Renal pelvis (tissue), 4 donors: Measurements from ENCODE around the gene CEMIP. TPM values are rescaled to one million over a fixed set of nuclear protein-coding genes. Genes with fewer than 3 reads are reported as not detected.
"Not testable (repeated sequence)": the region's sequence is repeated elsewhere in the genome, so short reads cannot be mapped to it uniquely, and the experiment has no call there.

Experiments used
- DNase-seq: peaks from one replicate; pipeline ENCODE4 v3.0.0-alpha.2; 2013
- polyA plus RNA-seq, 3 donors: library from polyadenylated mRNA; unstranded; fragments of 120-200 nt; gene quantifications; one replicate each; pipeline ENCODE4 v1.2.1, GENCODE V29; 2013; ENCODE audit not compliant: insufficient read length in 3 of 3

The CEMIP gene
- polyA plus RNA-seq, 3 donors: 3.2 to 7.0 (median 6.1) TPM

DNA sequence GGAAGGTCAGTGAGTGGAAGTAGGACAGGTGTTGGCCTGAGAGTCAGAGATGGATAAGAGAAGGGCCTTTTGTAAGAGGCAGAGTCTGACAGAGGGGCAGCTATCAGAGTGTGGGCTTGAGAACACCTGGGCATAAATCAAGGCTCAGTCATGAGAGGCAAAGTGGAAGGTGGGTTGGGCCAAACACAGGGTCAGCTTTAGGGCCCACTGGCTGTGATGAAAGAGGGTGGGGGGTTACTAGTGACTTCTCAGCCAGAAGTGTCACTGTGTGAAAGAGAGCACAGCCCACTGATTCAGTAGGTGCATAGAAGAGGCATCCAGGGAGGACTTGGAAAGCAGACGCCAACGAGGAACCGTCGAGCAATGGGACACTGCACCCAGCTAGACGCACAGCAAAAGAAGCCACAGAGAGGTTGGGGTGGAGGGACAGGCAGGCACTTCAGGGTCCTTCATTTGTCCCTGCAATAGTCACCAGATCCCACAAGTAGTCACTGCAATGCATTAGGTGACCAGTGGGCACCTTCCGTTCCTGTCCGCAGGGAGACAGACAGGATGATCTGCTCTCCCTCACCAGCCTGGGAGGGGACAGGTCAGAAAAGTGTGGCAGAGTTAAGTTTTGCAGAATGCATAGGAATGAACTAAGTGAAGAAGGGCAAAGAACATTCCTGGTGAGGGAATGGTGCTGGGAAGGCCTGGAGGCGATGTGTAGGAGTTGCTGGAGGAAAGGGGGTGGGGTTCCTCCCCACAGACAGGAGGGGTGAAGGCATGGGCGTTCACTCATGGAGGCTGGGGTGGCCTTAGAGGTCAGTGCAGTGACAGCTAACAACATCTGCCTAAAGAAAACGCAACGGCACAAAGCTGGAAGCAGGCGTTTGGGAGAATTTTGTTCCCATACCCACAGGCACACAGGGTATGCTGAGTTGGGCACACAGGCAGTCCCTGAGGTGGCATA is 174.1 kb downstream of the CEMIP start:
- no peak for DNase-seq

DNA sequence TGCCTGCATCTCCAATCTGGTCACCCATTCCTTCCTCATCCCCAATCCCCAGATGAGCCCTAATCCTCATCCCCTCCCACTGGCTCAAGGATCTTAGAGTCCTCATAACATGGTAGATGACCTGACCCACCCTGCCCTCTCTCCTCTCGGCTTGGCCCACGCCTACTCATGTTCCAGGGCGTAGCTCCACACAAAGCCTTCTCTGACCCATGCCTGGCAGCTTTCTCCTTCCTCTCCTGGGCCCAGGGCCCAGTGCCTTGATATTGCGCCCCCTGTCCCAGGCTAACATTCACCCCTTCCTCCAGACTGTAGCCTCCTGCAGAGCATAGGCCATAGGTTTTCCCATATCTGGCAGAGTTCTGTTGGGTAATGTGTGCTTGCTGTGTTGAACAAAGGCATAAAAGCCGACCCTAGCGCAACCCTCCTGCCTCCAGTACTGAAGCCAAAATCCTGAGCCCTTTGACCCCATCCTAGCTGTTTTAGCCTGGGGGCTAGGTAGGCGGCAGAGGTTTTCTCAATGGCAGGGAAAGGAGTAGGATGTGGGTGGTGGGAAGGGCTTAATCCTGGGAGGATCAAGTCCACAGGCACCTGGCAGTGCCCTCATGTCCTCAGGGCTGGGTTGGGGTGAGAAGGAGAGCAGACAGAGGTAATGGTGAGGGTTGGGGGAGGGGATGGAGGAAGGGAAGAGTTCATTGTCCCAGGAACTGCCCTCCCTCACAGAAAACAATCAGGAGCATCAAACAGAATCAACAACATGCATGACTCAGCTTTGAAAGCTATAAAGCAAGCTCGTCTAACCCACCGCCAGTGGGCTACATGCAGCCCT is 175.0 kb downstream of the CEMIP start:
- DNase-seq: no peak

DNA sequence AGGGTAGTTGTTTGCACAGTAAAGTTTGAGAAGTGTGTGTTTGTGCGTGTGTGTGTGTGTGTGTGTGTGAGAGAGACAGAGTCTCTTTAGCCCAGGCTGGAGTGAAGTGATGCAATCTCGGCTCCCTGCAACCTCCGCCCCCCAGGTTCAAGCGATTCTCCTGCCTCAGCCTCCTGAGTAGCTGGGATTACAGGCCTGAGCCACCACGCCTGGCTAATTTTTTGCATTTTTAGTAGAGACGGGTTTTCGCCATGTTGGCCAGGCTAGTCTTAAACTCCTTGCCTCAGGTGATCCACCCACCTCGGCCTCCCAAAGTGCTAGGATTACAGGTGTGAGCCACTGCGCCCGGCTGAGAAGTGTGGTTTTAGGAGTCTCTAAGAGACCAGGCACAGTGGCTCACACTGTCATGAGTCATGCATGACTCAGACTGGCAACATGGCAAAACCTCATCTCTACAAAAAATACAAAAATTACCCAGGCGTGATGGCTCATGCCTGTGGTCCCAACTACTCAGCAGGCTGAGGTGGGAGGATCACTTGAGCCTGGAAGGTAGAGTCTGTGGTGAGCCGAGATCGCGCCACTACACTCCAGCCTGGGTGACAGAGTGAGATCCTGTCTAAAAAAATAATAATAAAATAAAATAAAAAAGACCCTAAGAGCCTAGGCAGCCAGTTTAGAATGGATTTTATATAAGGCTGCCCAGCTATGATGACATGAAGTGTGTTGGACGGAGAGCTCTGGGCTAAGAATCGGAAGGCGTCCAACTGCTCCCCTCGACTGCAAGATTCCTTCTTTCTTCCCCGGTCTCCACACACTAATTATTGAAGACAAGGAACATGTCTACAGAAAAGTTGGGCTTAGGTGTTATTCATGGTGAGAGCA is 176.6 kb downstream of the CEMIP start:
- DNase-seq: not testable (repeated sequence)

DNA sequence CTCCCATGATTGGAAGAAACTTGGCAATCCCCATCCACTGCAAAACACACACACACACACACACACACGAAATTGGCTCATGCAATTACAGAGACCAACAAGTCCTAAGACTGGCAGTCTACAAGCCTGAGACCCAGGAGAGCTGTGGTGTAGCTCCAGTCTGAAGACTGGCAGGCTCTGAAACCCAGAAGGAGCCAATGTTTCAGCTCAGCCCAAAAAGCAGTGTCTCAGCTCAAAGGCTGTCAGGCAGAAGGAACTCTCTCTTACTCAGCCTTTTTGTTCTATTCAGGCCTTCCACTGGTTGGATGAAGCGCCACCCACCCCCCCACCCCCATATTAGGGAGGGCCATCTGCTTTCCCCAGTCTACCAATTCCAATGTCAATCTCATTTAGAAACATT is 178.4 kb downstream of the CEMIP start:
- DNase-seq: no peak

DNA sequence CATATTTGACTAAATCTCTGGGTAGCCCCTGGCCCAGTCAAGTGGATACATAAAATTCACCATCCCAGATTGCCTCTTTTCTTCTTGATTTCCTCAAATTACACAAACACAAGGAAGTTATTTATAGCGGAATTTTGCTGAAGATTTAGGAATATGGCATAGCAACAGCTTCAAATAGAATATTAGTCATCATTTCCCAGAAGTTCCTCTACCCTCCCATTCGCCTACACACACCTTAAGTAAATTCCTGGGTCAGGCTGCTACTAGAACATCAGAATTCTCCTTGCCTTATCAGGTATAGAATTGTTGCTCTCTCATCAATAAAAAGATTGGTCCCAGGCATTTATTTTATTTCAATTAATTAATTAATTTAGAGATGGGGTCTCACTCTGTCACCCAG is 178.8 kb downstream of the CEMIP start:
- DNase-seq: no peak

DNA sequence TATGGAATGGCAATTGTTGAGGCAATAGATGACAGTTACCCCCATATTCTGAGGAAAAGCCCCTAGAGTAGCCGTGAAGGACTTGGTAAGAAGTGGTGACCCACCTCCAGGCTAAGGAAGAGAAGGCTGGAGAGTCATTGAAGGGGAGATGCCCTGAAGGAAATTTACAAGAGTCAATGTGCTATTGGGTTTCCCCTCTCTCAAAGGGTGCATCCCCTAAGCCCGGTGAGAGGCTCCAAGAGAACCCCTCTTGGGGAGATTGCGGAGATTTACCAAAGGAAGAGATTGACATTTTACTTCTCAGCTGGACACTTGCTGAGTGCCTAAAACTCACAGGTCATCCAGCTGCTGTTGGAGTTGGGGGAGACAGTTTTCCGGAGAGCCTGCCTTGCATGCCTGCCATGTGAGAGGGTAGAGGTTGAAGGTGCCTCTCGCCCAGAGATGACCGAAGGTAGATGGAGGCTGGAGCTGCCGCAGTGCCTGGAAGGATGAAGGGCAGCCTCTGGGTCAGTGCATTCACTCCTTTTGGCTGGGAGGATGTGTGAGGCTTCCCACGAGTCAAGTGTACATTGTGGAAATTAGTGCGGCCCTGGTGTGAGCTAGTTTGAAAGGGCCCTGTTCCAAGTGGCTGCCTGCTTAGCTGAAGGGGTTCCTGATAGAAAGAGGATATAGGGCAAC is 179.8 kb downstream of the CEMIP start:
- no peak for DNase-seq

DNA sequence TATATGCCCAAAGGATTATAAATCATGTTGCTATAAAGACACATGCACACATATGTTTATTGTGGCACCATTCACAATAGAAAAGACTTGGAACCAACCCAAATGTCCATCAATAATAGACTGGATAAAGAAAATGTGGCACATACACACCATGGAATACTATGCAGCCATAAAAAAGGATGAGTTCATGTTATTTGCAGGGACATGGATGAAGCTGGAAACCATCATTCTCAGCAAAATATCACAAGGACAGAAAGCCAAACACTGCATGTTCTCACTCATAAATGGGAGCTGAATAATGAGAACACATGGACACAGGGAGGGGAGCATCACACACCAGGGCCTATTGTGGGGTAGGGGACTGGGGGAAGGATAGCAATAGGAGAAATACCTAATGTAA is 186.3 kb downstream of the CEMIP start:
- DNase-seq: not testable (repeated sequence)

DNA sequence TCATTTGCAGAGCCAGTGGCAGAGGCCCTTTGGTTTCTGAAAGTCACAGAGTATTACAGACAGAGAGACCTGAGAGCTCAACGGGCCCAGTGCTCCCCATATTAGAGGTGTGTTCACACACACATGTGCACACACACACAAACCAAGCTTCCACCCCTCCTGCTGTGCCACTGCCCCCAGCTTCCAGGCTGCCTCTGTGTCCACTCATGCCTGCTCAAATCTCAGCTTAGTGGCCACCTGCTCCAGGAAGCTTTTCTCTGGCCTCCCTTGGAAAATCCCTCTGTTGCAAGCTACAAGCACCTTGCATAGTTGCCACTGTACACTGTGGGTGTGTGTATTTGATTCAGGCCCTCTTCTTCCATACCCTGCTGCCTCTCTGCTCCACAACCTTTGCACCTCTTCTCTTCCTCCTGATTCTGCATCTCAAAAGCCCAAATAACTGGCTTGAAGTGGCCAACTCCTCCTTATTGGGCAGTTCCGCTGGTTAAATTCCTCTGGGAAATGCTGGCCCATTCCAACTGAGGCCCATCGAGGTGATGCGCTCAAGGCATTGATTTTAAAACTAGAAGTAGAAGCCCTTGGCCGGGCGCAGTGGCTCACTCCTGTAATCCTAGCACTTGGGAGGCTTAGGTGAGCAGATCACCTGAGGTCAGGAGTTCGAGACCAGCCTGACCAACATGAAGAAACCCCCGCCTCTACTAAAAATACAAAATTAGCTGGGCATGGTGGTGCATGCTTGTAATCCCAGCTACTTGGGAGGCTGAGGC is 187.4 kb downstream of the CEMIP start:
- no peak for DNase-seq

DNA sequence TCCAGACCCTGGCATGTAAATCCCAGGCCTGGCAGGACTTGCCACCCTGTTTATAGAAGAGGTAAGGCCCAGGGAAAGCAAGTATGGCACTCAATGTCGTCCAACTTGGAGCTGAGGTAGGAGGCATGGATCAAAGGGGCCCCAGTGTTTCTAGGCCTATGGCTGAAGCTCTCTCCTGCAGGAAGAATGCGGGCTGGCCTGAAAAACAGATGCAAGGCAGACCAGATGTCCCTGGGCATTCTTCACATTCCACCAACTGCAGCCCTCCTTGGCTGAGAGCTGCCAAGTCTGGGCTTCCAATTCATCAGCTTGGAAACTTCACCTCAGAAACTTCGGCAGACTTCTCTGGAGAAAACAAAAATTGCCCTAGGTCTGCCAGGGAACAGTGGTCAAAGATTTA is 188.3 kb downstream of the CEMIP start:
- peak; percentile 27 for DNase-seq

DNA sequence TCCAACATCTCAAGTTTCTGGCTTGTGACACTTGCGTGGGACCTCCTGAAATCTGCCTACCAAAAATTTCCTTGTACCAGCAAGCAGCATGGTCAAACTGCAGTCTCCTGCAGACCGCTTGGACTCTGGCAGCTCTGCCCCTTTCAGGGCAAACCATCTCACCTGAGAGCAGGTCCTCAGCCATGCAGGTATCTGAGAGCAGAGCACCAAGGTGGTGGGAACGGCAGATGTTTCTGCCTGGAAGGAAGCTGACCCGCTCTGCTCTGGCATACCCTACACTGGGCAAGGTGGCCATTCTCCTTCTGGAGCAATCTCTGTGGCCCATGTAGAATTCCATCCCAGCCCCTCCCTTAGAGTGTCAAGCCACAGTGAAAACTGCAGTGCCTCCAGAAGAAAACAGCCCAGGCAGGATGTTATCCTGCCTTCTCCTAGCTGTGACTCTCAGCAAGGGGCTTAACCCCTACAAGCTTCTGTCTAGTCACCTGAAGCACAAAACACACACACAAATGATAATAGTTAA is 188.9 kb downstream of the CEMIP start:
- DNase-seq: no peak

DNA sequence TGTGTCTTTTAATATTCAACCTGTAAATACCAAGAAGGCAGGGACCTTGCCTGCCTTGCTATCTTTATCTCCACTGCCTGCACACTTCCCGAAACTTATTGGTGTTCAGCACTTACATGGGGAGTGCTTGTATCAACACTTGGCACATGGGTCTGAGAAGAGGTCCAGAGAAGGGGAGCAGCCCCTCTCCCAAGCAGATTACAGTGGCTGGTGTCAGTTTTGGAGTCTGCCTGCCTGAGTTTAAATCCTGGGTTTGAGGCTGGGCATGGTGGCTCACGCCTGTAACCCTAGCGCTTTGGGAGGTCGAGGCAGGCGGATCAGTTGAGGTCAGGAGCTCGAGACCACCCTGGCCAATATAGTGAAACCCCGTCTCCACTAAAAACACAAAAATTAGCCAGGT is 190.1 kb downstream of the CEMIP start:
- DNase-seq: no peak

DNA sequence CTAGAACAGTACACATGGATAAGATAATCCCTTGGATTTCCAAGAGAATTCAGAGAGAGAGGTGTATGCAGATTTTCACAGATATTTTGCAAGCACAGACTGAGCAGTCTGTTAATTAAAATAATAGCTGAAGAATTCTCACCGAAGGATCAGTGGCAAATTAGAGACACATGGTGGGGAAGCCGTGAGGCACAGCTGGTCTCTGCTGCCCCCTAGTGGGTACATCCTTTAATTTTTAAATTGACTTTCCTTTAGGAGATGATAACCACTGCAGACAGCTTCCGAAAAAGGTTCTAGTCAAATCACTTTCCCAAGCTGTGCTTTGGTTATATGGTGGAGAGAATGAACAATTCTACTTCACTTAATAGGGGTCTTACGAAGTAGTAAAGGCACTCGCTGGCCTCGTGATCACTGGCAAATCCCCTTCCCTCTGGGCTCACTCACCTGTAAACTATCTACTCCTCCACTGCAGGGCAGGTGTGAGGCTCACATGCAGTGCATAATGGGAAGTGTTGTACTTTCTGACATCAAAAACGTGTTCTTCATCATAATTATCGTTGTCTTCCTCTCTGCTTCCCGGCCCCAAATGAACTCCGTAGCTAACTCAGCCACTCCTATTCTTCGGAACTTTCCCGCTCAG is 191.0 kb downstream of the CEMIP start:
- peak; percentile 59 for DNase-seq

DNA sequence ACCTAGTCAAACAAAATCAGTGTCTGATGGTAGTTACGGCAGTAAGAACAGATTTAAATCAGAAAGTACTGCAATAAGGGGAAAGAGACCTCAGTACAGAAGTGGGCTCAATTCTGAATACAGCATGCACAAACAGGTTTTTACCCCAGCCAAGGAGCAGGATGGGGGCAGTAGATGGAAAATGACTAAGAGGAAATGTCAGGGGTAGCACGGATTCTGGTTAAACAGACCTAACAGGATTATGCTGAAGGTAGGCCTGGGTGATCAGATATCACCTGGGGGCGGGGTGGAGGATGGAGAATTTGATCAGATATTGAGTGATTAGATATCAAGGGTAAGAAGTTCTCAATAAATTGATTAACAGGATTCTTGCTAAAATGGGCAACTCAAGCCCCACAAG is 191.5 kb downstream of the CEMIP start:
- DNase-seq: no peak

DNA sequence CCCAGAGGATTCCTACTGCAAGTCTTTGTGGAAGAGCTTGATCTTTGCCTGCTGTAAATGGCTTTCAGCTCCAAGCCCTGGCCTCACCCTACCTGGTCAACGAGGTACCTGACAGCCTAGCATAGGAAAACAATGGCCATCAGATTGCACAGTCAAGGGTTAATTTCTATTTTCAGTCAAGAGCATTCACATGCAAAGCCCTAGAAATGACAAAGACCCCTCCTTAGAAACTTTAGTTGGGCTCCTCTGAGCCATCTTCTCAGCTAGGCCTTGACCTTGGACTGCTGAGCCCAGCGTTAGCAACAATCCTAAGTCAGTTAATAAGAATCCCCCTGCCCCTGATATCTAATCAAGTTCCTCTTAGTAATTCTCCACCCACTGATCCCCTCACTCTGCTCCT is 192.0 kb downstream of the CEMIP start:
- DNase-seq: no peak

DNA sequence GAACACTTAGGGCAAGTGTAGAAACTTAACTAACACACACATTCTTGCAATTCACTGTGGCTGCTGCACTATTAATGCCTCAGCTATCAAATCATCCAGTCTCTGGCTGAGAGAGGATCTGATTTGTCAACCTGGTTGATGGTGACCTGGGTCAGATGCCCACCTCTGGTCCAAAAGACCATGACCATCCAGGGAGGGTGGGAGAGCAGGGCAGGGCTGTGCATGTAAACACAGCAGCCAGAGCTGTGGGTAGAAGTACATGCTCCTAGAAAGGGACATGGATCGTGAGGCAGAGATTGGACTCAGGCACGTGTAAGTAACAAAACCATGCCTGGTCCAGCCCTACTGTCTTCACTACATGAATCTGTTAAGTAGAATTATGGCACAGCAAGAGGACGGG is 193.1 kb downstream of the CEMIP start:
- DNase-seq: no peak

DNA sequence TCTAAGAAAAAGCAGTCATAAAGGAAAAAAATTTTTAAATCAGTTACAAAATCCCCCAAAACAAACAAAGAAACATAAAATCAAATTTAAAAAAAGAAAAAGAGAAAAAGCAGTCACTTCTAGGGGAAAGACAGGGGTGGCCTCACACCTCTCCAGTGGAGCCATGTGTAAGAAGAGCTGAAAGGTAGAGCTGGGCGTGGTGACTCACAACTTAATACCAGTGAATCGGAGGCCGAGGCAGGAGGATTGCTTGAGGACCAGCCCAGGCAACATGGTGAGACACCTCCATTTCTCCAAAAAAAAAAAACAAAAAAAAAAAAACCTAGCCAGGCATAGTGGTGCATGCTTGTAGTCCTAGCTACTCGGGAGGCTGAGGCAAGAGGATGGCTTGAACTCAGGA is 195.7 kb downstream of the CEMIP start:
- DNase-seq: no peak

DNA sequence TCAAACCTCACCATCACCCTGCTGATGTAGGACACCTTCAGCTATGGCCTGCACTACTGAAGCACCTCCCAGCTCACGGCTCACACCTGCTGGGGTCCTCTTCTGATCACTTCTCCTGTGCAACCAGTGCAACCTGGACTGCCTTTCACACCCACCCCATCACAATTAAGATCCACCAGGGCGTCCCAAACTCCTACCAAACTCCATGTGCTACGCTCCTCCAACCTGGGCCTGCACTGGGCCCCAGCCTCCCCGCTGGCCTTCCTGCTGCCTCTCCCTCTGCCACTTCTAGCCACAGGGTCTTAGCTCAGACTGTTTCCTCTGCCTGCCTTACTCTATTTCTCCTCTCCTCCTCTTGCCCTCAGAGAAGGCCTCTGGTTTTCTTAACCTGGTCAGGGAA is 197.7 kb downstream of the CEMIP start:
- no peak for DNase-seq

DNA sequence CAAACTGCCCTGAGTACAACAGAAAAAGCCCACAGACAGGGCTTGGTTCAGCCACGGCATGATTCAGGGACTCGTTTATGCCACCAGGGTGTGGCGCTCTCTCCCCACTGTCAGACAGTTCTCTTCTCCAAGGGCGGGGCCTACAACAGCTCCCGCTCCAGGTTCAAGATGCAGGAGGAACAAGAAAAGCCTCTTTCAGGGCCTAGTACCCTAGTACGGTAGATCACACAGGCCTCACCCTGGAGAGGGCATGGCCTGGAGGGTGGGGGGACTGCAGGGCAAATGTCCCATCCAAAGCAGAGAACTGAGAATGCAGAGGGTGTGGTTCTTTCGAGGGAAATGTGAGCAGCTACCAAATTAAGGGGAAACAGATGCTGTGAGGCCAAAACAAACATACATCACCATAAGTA is 198.5 kb downstream of the CEMIP start:
- DNase-seq: no peak

DNA sequence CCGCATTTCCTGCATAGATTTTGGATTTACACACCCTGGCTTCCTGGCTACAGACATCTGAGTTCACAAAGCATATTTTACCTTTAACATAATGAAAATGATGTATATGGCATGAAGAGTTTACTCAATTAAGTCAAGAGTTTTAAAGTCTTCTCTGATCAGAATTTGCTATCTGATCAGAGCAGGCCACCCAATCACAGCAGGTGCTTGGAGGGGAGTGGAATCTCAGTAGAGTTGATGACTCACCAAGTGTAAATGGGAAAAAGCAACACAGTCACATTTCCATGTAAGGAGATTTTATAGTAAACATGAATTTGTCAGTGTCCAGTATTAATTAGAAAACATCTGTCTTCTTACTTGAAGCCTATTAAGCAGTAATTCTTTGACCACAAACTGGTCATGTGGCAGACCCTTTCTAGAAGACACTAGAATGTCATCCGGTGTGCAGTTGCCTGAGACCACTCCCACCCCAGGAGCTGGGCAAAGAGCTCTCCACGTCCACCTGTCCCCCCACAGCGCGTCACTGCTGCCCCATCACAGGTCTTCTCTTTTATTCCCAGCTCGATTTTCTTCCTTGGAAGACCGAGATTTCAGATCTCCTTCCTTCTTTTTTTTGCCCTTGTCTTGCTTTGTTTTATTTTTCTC is 199.6 kb downstream of the CEMIP start:
- DNase-seq: no peak
